HEK293 (cell line): Measurements from ENCODE around the gene IL17REL.

Source experiments
- EGR2 ChIP-seq: fragments of 450-650 bp; formaldehyde crosslinking; IDR thresholded peaks from 2 replicates; pipeline ENCODE4 v1.5.1; 2016; ENCODE audit warnings: low read depth, missing biosample characterization, missing genetic modification characterization
- SP7 ChIP-seq: fragments of 450-650 bp; formaldehyde crosslinking; IDR thresholded peaks from 2 replicates; pipeline ENCODE4 v1.5.1; 2016; ENCODE audit warnings: missing biosample characterization, missing genetic modification characterization
- TCF7L2 ChIP-seq: IDR thresholded peaks from 2 replicates; pipeline ENCODE4 v1.6.1; 2011; ENCODE audit warnings: low read depth, mild to moderate bottlenecking, inconsistent platforms, low read length, moderate library complexity, borderline replicate concordance
- TRIM28 ChIP-seq: IDR thresholded peaks from 2 replicates; pipeline ENCODE4 v1.6.1; 2011; ENCODE audit warnings: low read length, control low read depth, borderline replicate concordance
- ZBTB1 ChIP-seq: fragments of 450-650 bp; formaldehyde crosslinking; IDR thresholded peaks from 2 replicates; pipeline ENCODE4 v1.5.1; 2016; ENCODE audit warnings: missing biosample characterization, missing genetic modification characterization
- ZFP37 ChIP-seq: fragments of 450-650 bp; formaldehyde crosslinking; IDR thresholded peaks from 2 replicates; pipeline ENCODE4 v1.5.1; 2016; ENCODE audit warnings: missing biosample characterization, missing genetic modification characterization
- ZIC2 ChIP-seq: fragments of 450-650 bp; formaldehyde crosslinking; IDR thresholded peaks from 2 replicates; pipeline ENCODE4 v1.5.1; 2016; ENCODE audit warnings: missing biosample characterization, missing genetic modification characterization
- ZNF114 ChIP-seq: fragments of 450-650 bp; formaldehyde crosslinking; IDR thresholded peaks from 2 replicates; pipeline ENCODE4 v1.5.0; 2017; ENCODE audit warnings: missing biosample characterization, missing genetic modification characterization
- ZNF175 ChIP-seq: fragments of 450-650 bp; formaldehyde crosslinking; IDR thresholded peaks from 2 replicates; pipeline ENCODE4 v1.5.1; 2016; ENCODE audit warnings: missing biosample characterization, missing genetic modification characterization
- ZNF202 ChIP-seq: fragments of 450-650 bp; formaldehyde crosslinking; IDR thresholded peaks from 2 replicates; pipeline ENCODE4 v1.5.1; 2016; ENCODE audit warnings: missing biosample characterization, missing genetic modification characterization, borderline replicate concordance
- ZNF239 ChIP-seq: fragments of 450-650 bp; formaldehyde crosslinking; IDR thresholded peaks from 2 replicates; pipeline ENCODE4 v1.5.1; 2016; ENCODE audit warnings: missing biosample characterization, missing genetic modification characterization
- ZNF324 ChIP-seq: fragments of 450-650 bp; formaldehyde crosslinking; IDR thresholded peaks from 2 replicates; pipeline ENCODE4 v1.5.1; 2016; ENCODE audit warnings: missing biosample characterization, missing genetic modification characterization
- ZNF544 ChIP-seq: fragments of 450-650 bp; formaldehyde crosslinking; IDR thresholded peaks from 2 replicates; pipeline ENCODE4 v1.5.0; 2017; ENCODE audit warnings: missing biosample characterization, missing genetic modification characterization
- ZNF548 ChIP-seq: fragments of 450-650 bp; formaldehyde crosslinking; IDR thresholded peaks from 2 replicates; pipeline ENCODE4 v1.5.1; 2016; ENCODE audit warnings: missing biosample characterization, missing genetic modification characterization
- ZNF76 ChIP-seq: fragments of 450-650 bp; formaldehyde crosslinking; IDR thresholded peaks from 2 replicates; pipeline ENCODE4; 2016; ENCODE audit warnings: low read depth, missing biosample characterization, missing genetic modification characterization, borderline replicate concordance
- ZNF791 ChIP-seq: fragments of 450-650 bp; formaldehyde crosslinking; IDR thresholded peaks from 2 replicates; pipeline ENCODE4 v1.5.1; 2016; ENCODE audit warnings: missing biosample characterization, missing genetic modification characterization
- ZSCAN23 ChIP-seq: fragments of 450-650 bp; formaldehyde crosslinking; IDR thresholded peaks from 2 replicates; pipeline ENCODE4 v1.5.1; 2016; ENCODE audit warnings: missing biosample characterization, missing genetic modification characterization
- ZSCAN30 ChIP-seq: fragments of 450-650 bp; IDR thresholded peaks from 2 replicates; pipeline ENCODE4 v1.5.1; 2018; ENCODE audit warnings: missing biosample characterization, mild to moderate bottlenecking, missing genetic modification characterization, moderate library complexity
- TF ChIP-seq, protein P1 (sequence below): fragments of 450-650 bp; formaldehyde crosslinking; IDR thresholded peaks from 2 replicates; pipeline ENCODE4 v1.5.1; 2016; ENCODE audit warnings: missing biosample characterization, missing genetic modification characterization
- TF ChIP-seq, protein P2 (sequence below): fragments of 450-650 bp; formaldehyde crosslinking; IDR thresholded peaks from 2 replicates; pipeline ENCODE4 v1.5.1; 2016; ENCODE audit warnings: missing biosample characterization, missing genetic modification characterization
- TF ChIP-seq, protein P3 (sequence below): fragments of 450-650 bp; formaldehyde crosslinking; IDR thresholded peaks from 2 replicates; pipeline ENCODE4 v1.5.1; 2016; ENCODE audit warnings: missing biosample characterization, missing genetic modification characterization
- TF ChIP-seq, protein P4 (sequence below): fragments of 450-650 bp; formaldehyde crosslinking; conservative IDR thresholded peaks from 2 replicates; pipeline ENCODE4 v1.5.1; 2016; ENCODE audit warnings: low read depth, missing biosample characterization, missing genetic modification characterization
- TF ChIP-seq, protein P5 (sequence below): fragments of 450-650 bp; IDR thresholded peaks from 2 replicates; pipeline ENCODE4 v1.5.1; 2018; ENCODE audit warnings: missing biosample characterization, missing genetic modification characterization
- TF ChIP-seq, protein P6 (sequence below): fragments of 450-650 bp; formaldehyde crosslinking; IDR thresholded peaks from 2 replicates; pipeline ENCODE4 v1.5.1; 2016; ENCODE audit warnings: missing biosample characterization, missing genetic modification characterization, low read depth

Gene IL17REL

DNA sequence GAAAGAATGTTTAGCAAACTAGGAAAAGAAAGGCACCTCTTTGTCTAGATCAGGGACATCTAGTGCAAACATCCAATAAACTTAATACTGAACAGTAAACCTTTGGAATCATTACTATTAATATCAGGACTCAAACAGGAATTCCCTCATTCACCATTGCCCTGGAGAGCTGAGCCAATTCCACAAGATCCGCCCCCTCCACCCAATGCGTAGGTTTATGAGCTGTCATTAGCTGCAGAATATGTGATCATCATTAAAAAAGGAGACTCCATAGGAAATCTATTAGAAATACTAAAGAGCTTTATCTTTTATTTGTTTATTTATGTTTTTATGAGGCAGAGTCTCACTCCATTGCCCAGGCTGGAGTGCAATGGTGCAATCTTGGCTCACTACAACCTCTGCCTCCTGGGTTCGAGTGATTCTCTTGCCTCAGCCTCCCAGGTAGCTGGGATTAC, 5.5 kb downstream of the IL17REL start (continued):
- TF ChIP-seq, protein P1, sequence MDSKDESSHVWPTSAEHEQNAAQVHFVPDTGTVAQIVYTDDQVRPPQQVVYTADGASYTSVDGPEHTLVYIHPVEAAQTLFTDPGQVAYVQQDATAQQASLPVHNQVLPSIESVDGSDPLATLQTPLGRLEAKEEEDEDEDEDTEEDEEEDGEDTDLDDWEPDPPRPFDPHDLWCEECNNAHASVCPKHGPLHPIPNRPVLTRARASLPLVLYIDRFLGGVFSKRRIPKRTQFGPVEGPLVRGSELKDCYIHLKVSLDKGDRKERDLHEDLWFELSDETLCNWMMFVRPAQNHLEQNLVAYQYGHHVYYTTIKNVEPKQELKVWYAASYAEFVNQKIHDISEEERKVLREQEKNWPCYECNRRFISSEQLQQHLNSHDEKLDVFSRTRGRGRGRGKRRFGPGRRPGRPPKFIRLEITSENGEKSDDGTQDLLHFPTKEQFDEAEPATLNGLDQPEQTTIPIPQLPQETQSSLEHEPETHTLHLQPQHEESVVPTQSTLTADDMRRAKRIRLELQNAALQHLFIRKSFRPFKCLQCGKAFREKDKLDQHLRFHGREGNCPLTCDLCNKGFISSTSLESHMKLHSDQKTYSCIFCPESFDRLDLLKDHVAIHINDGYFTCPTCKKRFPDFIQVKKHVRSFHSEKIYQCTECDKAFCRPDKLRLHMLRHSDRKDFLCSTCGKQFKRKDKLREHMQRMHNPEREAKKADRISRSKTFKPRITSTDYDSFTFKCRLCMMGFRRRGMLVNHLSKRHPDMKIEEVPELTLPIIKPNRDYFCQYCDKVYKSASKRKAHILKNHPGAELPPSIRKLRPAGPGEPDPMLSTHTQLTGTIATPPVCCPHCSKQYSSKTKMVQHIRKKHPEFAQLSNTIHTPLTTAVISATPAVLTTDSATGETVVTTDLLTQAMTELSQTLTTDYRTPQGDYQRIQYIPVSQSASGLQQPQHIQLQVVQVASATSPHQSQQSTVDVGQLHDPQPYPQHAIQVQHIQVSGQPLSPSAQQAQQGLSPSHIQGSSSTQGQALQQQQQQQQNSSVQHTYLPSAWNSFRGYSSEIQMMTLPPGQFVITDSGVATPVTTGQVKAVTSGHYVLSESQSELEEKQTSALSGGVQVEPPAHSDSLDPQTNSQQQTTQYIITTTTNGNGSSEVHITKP, result peak; percentile 23; the same call in 1 of the 2 replicates
- TF ChIP-seq ZFP37 (tag by site-specific recombination), result no peak
- TF ChIP-seq, protein P2, sequence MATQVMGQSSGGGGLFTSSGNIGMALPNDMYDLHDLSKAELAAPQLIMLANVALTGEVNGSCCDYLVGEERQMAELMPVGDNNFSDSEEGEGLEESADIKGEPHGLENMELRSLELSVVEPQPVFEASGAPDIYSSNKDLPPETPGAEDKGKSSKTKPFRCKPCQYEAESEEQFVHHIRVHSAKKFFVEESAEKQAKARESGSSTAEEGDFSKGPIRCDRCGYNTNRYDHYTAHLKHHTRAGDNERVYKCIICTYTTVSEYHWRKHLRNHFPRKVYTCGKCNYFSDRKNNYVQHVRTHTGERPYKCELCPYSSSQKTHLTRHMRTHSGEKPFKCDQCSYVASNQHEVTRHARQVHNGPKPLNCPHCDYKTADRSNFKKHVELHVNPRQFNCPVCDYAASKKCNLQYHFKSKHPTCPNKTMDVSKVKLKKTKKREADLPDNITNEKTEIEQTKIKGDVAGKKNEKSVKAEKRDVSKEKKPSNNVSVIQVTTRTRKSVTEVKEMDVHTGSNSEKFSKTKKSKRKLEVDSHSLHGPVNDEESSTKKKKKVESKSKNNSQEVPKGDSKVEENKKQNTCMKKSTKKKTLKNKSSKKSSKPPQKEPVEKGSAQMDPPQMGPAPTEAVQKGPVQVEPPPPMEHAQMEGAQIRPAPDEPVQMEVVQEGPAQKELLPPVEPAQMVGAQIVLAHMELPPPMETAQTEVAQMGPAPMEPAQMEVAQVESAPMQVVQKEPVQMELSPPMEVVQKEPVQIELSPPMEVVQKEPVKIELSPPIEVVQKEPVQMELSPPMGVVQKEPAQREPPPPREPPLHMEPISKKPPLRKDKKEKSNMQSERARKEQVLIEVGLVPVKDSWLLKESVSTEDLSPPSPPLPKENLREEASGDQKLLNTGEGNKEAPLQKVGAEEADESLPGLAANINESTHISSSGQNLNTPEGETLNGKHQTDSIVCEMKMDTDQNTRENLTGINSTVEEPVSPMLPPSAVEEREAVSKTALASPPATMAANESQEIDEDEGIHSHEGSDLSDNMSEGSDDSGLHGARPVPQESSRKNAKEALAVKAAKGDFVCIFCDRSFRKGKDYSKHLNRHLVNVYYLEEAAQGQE, result no peak
- TF ChIP-seq EGR2, result peak; percentile 41; the same call in 1 of the 2 replicates
- TF ChIP-seq, protein P3, sequence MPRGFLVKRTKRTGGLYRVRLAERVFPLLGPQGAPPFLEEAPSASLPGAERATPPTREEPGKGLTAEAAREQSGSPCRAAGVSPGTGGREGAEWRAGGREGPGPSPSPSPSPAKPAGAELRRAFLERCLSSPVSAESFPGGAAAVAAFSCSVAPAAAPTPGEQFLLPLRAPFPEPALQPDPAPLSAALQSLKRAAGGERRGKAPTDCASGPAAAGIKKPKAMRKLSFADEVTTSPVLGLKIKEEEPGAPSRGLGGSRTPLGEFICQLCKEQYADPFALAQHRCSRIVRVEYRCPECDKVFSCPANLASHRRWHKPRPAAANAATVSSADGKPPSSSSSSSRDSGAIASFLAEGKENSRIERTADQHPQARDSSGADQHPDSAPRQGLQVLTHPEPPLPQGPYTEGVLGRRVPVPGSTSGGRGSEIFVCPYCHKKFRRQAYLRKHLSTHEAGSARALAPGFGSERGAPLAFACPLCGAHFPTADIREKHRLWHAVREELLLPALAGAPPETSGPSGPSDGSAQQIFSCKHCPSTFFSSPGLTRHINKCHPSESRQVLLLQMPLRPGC (tag by site-specific recombination), result no peak
- TF ChIP-seq TRIM28, result 0 out of 2 replicates have a peak, but pooled peaks have one; percentile 25
- TF ChIP-seq ZNF239 (tag by site-specific recombination), result no peak
- TF ChIP-seq ZNF76 (tag by site-specific recombination), result no peak
- no peak for TF ChIP-seq ZNF202
- TF ChIP-seq ZSCAN30 (tag by site-specific recombination), result no peak
- TF ChIP-seq ZNF324, result no peak
- TF ChIP-seq ZNF791 (tag by site-specific recombination), result no peak
- no peak for TF ChIP-seq ZNF114 (tag by site-specific recombination)
- TF ChIP-seq ZSCAN23 (tag by site-specific recombination), result no peak
- TF ChIP-seq, protein P4, sequence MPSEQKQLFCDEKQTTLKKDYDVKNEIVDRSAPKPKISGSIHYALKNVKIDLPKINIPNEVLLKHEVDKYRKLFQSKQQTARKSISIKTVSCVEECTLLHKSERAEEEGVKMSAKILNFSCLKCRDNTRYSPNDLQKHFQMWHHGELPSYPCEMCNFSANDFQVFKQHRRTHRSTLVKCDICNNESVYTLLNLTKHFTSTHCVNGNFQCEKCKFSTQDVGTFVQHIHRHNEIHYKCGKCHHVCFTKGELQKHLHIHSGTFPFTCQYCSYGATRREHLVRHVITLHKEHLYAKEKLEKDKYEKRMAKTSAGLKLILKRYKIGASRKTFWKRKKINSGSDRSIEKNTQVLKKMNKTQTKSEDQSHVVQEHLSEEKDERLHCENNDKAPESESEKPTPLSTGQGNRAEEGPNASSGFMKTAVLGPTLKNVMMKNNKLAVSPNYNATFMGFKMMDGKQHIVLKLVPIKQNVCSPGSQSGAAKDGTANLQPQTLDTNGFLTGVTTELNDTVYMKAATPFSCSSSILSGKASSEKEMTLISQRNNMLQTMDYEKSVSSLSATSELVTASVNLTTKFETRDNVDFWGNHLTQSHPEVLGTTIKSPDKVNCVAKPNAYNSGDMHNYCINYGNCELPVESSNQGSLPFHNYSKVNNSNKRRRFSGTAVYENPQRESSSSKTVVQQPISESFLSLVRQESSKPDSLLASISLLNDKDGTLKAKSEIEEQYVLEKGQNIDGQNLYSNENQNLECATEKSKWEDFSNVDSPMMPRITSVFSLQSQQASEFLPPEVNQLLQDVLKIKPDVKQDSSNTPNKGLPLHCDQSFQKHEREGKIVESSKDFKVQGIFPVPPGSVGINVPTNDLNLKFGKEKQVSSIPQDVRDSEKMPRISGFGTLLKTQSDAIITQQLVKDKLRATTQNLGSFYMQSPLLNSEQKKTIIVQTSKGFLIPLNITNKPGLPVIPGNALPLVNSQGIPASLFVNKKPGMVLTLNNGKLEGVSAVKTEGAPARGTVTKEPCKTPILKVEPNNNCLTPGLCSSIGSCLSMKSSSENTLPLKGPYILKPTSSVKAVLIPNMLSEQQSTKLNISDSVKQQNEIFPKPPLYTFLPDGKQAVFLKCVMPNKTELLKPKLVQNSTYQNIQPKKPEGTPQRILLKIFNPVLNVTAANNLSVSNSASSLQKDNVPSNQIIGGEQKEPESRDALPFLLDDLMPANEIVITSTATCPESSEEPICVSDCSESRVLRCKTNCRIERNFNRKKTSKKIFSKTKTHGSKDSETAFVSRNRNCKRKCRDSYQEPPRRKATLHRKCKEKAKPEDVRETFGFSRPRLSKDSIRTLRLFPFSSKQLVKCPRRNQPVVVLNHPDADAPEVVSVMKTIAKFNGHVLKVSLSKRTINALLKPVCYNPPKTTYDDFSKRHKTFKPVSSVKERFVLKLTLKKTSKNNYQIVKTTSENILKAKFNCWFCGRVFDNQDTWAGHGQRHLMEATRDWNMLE (tag by site-specific recombination), result no peak
- TF ChIP-seq, protein P5, sequence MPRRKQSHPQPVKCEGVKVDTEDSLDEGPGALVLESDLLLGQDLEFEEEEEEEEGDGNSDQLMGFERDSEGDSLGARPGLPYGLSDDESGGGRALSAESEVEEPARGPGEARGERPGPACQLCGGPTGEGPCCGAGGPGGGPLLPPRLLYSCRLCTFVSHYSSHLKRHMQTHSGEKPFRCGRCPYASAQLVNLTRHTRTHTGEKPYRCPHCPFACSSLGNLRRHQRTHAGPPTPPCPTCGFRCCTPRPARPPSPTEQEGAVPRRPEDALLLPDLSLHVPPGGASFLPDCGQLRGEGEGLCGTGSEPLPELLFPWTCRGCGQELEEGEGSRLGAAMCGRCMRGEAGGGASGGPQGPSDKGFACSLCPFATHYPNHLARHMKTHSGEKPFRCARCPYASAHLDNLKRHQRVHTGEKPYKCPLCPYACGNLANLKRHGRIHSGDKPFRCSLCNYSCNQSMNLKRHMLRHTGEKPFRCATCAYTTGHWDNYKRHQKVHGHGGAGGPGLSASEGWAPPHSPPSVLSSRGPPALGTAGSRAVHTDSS (tag by site-specific recombination), result no peak
- TF ChIP-seq, protein P6, sequence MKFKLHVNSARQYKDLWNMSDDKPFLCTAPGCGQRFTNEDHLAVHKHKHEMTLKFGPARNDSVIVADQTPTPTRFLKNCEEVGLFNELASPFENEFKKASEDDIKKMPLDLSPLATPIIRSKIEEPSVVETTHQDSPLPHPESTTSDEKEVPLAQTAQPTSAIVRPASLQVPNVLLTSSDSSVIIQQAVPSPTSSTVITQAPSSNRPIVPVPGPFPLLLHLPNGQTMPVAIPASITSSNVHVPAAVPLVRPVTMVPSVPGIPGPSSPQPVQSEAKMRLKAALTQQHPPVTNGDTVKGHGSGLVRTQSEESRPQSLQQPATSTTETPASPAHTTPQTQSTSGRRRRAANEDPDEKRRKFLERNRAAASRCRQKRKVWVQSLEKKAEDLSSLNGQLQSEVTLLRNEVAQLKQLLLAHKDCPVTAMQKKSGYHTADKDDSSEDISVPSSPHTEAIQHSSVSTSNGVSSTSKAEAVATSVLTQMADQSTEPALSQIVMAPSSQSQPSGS (tag by site-specific recombination), result no peak
- TF ChIP-seq ZNF544, result no peak
- TF ChIP-seq TCF7L2, result 0 out of 2 replicates have a peak, but pooled peaks have one; percentile 25
- TF ChIP-seq ZNF175 (tag by site-specific recombination), result no peak
- no peak for TF ChIP-seq ZNF548 (tag by site-specific recombination)
- TF ChIP-seq ZIC2 (tag by site-specific recombination), result peak; percentile 66
- peak; percentile 74 for TF ChIP-seq SP7 (tag by site-specific recombination)
- TF ChIP-seq ZBTB1, result no peak
